OCI-LY7 (cell line): Measurements from ENCODE around the gene PSMF1.

Source experiments
- CTCF ChIP-seq: fragments of 200-600 bp; sonication (generic); conservative IDR thresholded peaks from 2 replicates; pipeline ENCODE4 v1.5.1; 2014; ENCODE audit warnings: mild to moderate bottlenecking, antibody characterized with exemption, low read length, moderate library complexity, mixed read lengths
- EZH2phosphoT487 ChIP-seq: fragments of 200-600 bp; sonication (generic); IDR thresholded peaks from 2 replicates; pipeline ENCODE4 v1.6.1; 2018; ENCODE audit warnings: low read depth, borderline replicate concordance, mild to moderate bottlenecking, mixed run types, antibody characterized with exemption, low read length, moderate library complexity, mixed read lengths

GRCh38 chr20:1130847-1131246 lies 12.4 kb downstream of the PSMF1 start:
- TF ChIP-seq CTCF (no peak), EZH2phosphoT487 (no peak)
